ENCODE data around the gene SEZ6L.

GRCh38 chr22:26285632-26286031, 116.4 kb downstream of the SEZ6L start:
- TF ChIP-seq, protein P1, sequence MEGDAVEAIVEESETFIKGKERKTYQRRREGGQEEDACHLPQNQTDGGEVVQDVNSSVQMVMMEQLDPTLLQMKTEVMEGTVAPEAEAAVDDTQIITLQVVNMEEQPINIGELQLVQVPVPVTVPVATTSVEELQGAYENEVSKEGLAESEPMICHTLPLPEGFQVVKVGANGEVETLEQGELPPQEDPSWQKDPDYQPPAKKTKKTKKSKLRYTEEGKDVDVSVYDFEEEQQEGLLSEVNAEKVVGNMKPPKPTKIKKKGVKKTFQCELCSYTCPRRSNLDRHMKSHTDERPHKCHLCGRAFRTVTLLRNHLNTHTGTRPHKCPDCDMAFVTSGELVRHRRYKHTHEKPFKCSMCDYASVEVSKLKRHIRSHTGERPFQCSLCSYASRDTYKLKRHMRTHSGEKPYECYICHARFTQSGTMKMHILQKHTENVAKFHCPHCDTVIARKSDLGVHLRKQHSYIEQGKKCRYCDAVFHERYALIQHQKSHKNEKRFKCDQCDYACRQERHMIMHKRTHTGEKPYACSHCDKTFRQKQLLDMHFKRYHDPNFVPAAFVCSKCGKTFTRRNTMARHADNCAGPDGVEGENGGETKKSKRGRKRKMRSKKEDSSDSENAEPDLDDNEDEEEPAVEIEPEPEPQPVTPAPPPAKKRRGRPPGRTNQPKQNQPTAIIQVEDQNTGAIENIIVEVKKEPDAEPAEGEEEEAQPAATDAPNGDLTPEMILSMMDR (IDR thresholded peaks at IDR 0.05), result no peak
- TF ChIP-seq POLR2A (IDR thresholded peaks at IDR 0.05), result no peak
